Stimulated activated effector memory CD8-positive, alpha-beta T cell treated with anti-CD3 and anti-CD28 coated beads, Interleukin-12 subunit alpha, Interleukin-12 subunit beta, amount 100 ng/mL, for 72 hours (primary cell): Measurements from ENCODE around the gene TBC1D9.

ENCODE experiments used
- ATAC-seq: fragments of 150-1000 bp; cut with Tn5 transposase; 2 replicates; pipeline ENCODE4 v1.10.0; 2021
- DNase-seq, 2 donors: peaks; one replicate each; pipeline ENCODE4 v3.0.0; 2021 to 2022; ENCODE audit warnings: low spot score in 2 of 2
- H3K27ac Mint-ChIP-seq: one replicate; pipeline ENCODE4 v1.8.0; 2022; ENCODE audit warnings: mild to moderate bottlenecking, mixed read lengths
- H3K36me3 Mint-ChIP-seq: one replicate; pipeline ENCODE4 v1.8.0; 2022; ENCODE audit warnings: mild to moderate bottlenecking, mixed read lengths
- H3K4me1 Mint-ChIP-seq: one replicate; pipeline ENCODE4 v1.8.0; 2022; ENCODE audit warnings: mixed read lengths
- H3K4me3 Mint-ChIP-seq: one replicate; pipeline ENCODE4 v1.8.0; 2022; ENCODE audit warnings: mild to moderate bottlenecking, mixed read lengths
- H3K9me3 Mint-ChIP-seq: one replicate; pipeline ENCODE4 v1.8.0; 2022; ENCODE audit warnings: mixed read lengths

TBC1D9 gene

DNA sequence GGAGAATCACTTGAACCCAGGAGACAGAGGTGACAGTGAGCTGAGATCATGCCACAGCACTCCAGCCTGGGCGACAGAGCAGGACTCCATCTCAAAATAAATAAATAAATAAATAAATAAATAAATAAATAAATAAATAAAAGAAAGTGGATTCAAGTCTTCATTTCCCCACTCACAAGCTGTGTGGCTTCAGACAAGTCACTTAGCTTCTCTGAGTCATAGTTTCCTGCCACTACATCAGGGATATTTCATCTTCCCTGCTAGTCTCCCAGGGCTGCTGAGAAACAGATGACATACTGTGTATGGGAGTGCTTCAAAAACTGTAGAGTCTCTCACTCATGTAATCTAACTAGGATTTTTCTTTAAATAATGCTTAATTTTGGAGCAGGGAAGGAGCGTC is 37.2 kb downstream of the TBC1D9 start:
- H3K36me3 Mint-ChIP-seq, result no peaks in the 10 kb centered on the region
- DNase-seq (no peak), ATAC-seq (no peak)
- H3K27ac Mint-ChIP-seq, result no peak overlapping the region
- peaks cover 10% of the 10 kb centered on the region for H3K4me1 Mint-ChIP-seq
- H3K4me3 Mint-ChIP-seq, result no peak overlapping the region
- no peaks in the 10 kb centered on the region for H3K9me3 Mint-ChIP-seq

DNA sequence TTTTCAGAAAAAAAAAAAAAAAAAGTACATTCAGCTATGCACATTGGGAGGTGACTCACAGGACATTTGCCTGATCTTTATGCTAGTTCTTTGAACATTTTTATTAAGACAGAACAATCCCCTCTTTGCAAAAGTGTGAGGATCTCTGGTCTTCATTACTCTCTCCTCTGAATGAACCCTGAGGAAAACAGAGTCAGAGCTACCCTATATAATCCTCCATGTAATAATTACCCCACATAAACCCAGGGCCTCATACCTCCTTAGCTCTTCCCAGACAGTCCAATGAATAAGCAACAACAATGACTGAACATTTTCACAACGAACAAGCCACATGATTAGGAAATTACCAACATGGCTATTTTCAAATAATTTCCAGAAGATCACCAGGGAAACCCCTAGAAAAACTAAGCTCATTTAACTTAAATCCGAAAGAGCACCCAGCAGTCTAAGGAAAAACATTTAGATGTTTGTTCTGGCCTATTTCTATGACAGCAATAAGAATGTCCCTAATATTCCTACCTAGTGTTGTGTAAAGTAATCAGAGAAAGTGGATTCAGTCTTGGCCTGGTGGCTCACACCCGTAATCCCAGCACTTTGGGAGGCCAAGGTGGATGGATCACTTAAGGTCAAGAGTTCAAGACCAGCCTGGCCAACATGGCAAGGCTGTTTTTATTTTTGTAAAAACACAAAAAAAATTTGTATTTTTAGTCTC is 37.8 kb downstream of the TBC1D9 start:
- no peaks in the 10 kb centered on the region for H3K9me3 Mint-ChIP-seq
- no peak overlapping the region for H3K4me3 Mint-ChIP-seq
- DNase-seq, result no peak
- ATAC-seq, result no peak
- peaks cover 10% of the 10 kb centered on the region for H3K4me1 Mint-ChIP-seq
- no peaks in the 10 kb centered on the region for H3K36me3 Mint-ChIP-seq
- no peak overlapping the region for H3K27ac Mint-ChIP-seq

DNA sequence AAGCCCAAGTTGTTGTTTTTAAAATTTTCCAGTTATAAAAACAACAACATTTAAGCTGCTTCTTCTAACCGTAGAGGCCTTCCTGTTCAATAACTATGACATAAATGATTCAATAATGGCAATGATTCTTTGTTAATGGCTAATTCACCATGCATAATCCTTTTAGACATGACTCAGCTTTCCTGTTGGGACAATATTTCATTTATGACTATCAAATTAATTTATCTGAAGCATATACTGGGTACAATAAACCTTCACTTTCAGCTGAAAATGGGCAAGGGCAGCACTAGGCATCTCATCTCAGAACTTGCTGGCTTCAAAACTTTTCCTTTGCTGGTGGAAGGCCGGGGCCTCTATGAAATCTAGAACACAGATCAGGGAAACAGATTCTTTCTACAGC is 38.9 kb downstream of the TBC1D9 start:
- H3K4me1 Mint-ChIP-seq, result peaks cover 10% of the 10 kb centered on the region
- H3K27ac Mint-ChIP-seq, result no peak overlapping the region
- H3K4me3 Mint-ChIP-seq, result no peak overlapping the region
- H3K36me3 Mint-ChIP-seq, result no peaks in the 10 kb centered on the region
- no peak for ATAC-seq
- H3K9me3 Mint-ChIP-seq, result no peaks in the 10 kb centered on the region
- no peak for DNase-seq

DNA sequence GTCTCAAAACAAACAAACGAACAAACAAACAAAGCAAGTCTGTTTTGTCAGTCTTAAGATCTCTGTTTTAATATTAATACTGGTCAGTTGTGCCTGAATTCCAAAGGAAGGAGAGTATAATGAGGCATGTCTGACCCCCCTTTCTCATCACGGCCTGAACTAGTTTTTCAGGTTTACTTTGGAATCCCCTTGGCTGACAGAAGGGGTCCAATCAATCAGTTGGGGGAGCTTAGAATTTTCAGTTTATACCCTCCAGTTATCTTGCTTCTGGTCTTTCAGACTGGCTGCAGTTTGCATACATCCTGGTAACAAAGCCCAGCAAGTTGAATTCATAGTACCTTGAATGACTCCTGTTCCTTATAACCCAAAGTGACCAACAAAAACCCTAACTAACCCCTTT is 41.1 kb downstream of the TBC1D9 start:
- Mint-ChIP-seq H3K4me1 (no peaks in the 10 kb centered on the region), H3K9me3 (no peaks in the 10 kb centered on the region), H3K4me3 (no peak overlapping the region), H3K36me3 (no peaks in the 10 kb centered on the region), H3K27ac (no peak overlapping the region)
- ATAC-seq (no peak), DNase-seq (no peak)

DNA sequence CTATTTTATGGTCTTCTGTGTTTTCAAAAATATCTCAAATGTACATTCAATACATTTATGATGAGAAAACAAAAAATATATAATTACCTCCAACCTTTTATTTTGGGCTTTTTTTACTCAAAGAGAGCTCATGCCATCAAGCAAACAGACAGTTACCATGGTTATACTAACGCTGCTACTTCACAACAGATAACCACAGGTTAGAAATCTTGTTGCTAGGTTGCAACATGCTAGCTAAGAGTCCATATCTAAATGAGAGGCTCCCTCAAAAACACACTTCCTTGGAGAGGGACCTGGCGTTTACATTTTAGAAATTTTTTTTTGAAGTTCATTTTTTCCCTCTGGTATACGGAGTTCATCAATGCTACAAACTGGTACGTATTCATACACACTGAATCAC is 44.3 kb downstream of the TBC1D9 start:
- Mint-ChIP-seq H3K4me1 (no peaks in the 10 kb centered on the region), H3K27ac (no peak overlapping the region), H3K36me3 (no peaks in the 10 kb centered on the region), H3K4me3 (no peak overlapping the region), H3K9me3 (no peaks in the 10 kb centered on the region)
- DNase-seq, result no peak
- ATAC-seq, result no peak

DNA sequence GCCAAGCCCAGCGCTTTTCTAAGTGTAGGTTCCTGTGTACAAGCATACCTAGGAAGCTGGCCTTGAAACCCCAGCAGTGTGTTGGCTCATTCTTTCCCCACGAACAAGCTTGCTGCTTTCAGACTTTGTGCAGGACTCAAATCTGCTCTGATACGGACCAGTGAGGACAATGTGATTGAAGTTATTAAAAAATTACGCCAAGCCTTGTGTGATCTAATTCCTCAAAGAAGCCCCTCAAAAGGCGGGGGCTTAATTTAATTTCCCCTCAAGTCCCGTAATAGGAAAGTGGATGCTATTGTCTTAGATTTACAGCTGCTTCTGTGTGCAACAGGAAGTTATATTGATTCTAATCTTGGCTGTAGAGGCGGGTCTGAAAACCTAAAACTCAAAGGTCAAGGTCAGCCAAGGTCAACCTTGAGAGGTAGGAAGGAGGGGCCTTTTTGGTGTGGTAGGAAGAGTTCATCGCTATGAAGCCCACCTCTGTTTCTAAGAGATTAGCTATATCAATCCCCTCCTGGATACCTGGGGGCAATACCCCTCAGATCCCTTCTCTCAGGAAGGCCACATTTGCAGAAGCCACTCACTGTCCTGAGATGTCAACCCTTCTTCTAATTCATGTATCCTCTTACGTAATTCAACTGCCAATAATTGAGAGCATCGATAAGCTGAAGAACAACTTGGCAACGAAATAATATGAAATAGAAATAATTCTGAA is 45.1 kb downstream of the TBC1D9 start:
- Mint-ChIP-seq H3K4me3 (no peak overlapping the region), H3K27ac (no peak overlapping the region), H3K4me1 (no peaks in the 10 kb centered on the region), H3K36me3 (no peaks in the 10 kb centered on the region), H3K9me3 (no peaks in the 10 kb centered on the region)
- no peak for DNase-seq
- no peak for ATAC-seq

DNA sequence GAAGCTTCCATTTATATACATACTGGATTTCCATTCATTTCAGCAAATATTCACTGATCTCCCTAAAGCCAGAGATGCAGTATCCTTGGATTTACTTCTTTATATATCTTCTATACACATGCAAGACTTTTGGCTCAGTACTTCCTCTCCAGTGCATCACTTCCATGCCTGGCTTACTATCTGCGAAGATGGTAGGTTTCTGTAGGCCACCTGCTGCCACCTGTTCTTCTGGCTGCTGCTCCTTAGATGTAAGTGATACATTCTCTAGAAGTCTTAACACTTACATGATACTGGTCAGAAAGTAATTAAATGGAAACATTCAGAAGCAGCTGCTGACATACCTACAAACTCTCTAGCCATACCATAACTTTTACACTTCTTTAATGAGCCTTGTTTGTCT is 48.9 kb downstream of the TBC1D9 start:
- Mint-ChIP-seq H3K4me3 (no peak overlapping the region), H3K36me3 (no peaks in the 10 kb centered on the region), H3K4me1 (no peaks in the 10 kb centered on the region), H3K27ac (no peak overlapping the region), H3K9me3 (no peaks in the 10 kb centered on the region)
- ATAC-seq (no peak), DNase-seq (no peak)

DNA sequence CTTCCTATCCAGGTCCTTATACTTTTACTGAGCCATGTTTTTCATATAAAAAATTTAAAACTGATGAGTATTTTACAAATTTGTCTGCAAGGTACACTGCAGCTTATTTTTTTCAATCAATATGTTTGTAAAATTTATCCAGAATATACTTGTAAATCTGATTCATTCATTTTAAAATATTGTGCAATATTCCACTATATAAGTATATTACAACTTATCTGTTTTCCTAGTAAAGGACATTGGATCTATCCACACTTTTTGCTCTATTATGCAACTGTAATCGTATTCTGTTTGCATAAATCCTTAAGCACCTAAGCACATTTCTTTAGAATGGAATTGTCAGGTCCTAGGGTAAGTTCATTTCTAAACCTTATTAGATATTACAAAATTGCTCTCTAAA is 49.5 kb downstream of the TBC1D9 start:
- Mint-ChIP-seq H3K9me3 (no peaks in the 10 kb centered on the region), H3K4me3 (no peak overlapping the region), H3K27ac (no peak overlapping the region), H3K36me3 (no peaks in the 10 kb centered on the region), H3K4me1 (no peaks in the 10 kb centered on the region)
- DNase-seq, result no peak
- no peak for ATAC-seq

DNA sequence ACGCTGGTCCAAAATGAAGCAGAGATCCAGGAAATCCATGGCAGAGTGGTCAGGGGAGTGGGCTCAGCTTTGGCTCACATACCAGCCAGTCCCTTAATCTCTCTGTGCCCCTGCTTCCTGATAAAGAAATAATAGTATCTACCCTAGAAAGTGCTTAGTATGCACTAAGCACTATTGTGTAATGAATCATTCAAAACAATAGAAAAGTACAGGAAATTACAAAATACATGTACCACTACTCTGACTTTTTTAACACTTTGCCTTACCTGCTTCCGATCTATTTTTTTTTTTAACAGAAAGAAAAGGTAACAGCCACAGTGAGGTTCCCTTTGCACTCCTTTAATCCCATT is 49.9 kb downstream of the TBC1D9 start:
- DNase-seq (no peak), ATAC-seq (no peak)
- Mint-ChIP-seq H3K9me3 (no peaks in the 10 kb centered on the region), H3K36me3 (no peaks in the 10 kb centered on the region), H3K27ac (no peak overlapping the region), H3K4me3 (no peak overlapping the region), H3K4me1 (no peaks in the 10 kb centered on the region)

DNA sequence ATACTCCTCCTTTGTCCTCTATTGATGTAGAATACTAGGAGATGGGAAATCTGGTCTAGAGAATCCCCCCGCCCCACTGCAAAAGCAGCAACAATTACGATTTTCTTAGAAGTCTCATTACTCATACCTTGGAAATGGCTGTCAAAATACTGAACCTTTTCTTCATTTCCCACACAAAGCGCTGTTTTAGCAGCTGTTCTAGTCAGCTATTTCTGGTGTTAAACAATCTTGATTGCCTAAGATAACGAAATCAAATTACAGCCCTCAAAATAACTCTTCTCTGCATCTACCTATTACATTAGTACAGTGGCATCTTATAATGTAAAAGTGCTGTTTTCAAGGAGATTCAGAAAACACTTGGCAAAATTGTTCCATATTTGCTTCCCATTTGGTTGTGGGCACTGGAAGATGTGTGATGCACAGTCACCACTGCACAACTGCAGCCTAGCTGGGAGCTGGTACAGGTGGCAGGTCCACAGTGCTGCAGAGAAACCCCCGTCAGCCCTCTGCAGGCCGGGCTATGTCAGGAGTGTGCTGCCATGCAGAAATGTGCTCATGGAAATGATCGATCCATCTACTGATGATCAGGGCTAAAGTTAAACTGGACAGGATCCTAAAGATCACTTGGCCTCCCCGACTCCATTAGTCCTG is 50.4 kb downstream of the TBC1D9 start:
- DNase-seq, result no peak
- Mint-ChIP-seq H3K27ac (no peak overlapping the region), H3K4me1 (no peaks in the 10 kb centered on the region), H3K4me3 (no peak overlapping the region), H3K36me3 (no peaks in the 10 kb centered on the region), H3K9me3 (no peaks in the 10 kb centered on the region)
- no peak for ATAC-seq

DNA sequence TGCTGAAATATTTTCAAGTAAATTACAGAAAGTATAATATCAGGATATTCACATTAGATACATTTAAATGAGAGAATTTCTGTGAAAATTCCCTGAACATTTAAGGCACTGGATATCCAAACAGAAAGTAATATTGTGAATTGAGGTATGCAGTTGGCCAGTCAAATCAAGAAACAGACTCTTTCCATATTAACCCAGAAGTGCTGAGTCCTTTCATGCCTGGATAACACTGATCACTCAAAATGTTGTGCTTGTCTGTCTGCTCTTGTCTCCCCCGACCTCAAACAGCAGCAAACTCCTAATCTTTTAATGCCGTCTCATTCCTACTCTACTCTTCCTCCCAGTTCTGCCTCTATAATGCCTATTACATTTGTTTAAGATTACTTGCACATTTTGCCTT is 51.2 kb downstream of the TBC1D9 start:
- Mint-ChIP-seq H3K27ac (no peak overlapping the region), H3K9me3 (no peaks in the 10 kb centered on the region), H3K4me1 (no peaks in the 10 kb centered on the region), H3K36me3 (no peaks in the 10 kb centered on the region), H3K4me3 (no peak overlapping the region)
- no peak for DNase-seq
- ATAC-seq, result no peak

DNA sequence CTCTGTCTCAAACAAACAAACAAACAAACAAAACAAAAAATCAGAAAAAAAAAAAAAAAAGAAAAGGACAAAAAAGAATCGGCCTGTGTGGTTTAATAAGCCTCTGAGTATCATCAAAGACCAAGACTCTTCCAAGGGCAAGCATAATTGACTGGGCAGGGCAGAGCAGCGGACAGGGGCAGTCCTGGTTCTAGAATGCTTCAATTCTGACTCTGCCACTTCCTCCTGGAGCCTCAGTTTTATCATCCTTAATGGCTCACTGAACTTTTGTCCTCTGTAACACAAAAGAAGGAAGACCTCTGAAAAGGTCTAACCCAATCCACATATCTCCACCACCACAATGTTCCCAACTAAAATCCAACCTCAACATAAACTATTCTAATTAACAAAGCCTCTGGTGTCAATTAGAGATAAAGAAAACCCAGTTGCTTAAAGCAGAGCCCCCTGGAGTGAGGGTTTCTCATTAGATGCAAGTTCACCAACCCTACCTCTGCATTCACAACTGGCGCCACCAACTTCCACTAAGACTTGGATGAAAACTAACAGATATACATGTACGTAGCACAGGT is 51.7 kb downstream of the TBC1D9 start:
- Mint-ChIP-seq H3K27ac (no peak overlapping the region), H3K4me1 (no peaks in the 10 kb centered on the region), H3K4me3 (no peak overlapping the region), H3K9me3 (no peaks in the 10 kb centered on the region), H3K36me3 (no peaks in the 10 kb centered on the region)
- ATAC-seq, result no peak
- DNase-seq, result no peak

DNA sequence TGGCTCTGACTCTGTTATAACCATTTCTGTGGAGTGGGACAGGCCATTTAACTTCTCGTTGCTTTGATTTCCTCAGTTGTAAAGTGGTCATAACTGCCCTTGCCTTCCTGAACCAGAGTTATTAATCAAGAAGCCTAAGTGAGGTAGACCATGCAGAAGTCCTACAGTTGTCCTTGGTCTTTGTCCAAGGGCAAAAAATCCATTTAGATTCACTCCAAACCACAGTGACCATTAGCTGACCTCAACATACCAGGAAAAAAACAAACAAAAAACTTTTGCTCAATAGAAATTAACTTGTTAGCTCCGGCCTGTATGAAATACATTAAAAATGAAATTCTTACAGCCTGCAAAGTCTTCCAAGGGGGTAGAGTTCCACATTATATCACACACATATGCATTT is 52.7 kb downstream of the TBC1D9 start:
- Mint-ChIP-seq H3K4me1 (no peaks in the 10 kb centered on the region), H3K4me3 (no peak overlapping the region), H3K9me3 (no peaks in the 10 kb centered on the region), H3K36me3 (no peaks in the 10 kb centered on the region), H3K27ac (no peak overlapping the region)
- ATAC-seq (no peak), DNase-seq (no peak)

DNA sequence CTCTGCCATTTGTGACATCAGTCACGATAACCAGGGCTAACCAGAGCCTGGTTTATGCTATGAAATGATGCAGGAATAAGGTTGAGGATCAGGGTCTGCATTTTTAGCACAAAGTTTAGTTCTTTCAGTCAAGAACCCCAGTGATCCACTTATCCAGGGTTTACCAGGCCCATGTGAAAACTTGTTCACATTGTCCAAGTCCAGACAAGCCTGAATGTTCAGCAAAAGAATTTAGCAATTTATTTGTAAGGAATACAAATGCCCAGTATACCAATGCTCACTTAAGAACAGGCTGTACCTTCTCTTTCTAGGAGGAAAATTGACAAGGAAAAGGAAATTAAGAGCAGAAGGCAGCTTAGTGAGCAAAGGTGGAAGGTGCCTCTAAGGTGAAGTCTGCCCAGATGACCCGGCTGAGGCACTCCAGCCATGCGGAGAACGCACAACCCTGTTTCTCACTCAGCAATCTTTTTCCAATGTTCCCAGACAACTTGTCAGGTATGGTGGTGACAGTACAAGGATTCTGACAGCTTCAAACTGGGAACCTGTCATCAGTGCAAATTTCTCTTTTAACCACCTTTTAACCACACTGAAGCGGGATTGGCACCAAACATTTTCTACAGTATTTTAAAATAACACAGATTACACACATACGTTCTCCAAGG is 54.0 kb downstream of the TBC1D9 start:
- Mint-ChIP-seq H3K36me3 (no peaks in the 10 kb centered on the region), H3K9me3 (no peaks in the 10 kb centered on the region), H3K4me1 (no peaks in the 10 kb centered on the region), H3K27ac (no peak overlapping the region), H3K4me3 (no peak overlapping the region)
- DNase-seq (no peak), ATAC-seq (no peak)

DNA sequence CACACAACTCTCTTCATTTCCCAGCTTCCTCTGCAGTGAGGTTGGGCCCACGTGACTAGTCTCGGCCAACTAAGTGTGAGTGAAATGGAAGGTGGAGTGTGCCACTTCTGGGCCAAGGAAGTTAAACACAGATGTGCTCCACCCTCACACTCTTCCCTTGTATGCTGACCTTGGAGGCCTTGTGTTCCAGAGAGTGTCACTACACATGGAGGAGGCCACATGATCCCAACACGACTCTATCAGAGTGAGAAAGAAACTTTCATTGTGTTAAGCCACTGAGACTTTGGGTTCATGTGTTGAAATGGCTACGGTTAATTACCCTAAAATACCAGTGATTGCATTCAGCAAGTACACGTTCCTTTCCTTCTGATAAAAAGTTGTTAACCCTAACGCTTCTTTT is 55.1 kb downstream of the TBC1D9 start:
- DNase-seq (no peak), ATAC-seq (no peak)
- no peaks in the 10 kb centered on the region for H3K36me3 Mint-ChIP-seq
- H3K4me1 Mint-ChIP-seq, result no peaks in the 10 kb centered on the region
- no peaks in the 10 kb centered on the region for H3K9me3 Mint-ChIP-seq
- H3K4me3 Mint-ChIP-seq, result no peak overlapping the region
- H3K27ac Mint-ChIP-seq, result no peak overlapping the region
